ENCODE data around the gene KIF21B. TPM values are rescaled to one million over a fixed set of nuclear protein-coding genes. Genes with fewer than 3 reads are reported as not detected.

KIF21B gene, protein sequence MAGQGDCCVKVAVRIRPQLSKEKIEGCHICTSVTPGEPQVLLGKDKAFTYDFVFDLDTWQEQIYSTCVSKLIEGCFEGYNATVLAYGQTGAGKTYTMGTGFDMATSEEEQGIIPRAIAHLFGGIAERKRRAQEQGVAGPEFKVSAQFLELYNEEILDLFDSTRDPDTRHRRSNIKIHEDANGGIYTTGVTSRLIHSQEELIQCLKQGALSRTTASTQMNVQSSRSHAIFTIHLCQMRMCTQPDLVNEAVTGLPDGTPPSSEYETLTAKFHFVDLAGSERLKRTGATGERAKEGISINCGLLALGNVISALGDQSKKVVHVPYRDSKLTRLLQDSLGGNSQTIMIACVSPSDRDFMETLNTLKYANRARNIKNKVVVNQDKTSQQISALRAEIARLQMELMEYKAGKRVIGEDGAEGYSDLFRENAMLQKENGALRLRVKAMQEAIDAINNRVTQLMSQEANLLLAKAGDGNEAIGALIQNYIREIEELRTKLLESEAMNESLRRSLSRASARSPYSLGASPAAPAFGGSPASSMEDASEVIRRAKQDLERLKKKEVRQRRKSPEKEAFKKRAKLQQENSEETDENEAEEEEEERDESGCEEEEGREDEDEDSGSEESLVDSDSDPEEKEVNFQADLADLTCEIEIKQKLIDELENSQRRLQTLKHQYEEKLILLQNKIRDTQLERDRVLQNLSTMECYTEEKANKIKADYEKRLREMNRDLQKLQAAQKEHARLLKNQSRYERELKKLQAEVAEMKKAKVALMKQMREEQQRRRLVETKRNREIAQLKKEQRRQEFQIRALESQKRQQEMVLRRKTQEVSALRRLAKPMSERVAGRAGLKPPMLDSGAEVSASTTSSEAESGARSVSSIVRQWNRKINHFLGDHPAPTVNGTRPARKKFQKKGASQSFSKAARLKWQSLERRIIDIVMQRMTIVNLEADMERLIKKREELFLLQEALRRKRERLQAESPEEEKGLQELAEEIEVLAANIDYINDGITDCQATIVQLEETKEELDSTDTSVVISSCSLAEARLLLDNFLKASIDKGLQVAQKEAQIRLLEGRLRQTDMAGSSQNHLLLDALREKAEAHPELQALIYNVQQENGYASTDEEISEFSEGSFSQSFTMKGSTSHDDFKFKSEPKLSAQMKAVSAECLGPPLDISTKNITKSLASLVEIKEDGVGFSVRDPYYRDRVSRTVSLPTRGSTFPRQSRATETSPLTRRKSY (N-terminal part only)
- 0.90 and 1.0 TPM in 2 replicates for total RNA-seq

DNA sequence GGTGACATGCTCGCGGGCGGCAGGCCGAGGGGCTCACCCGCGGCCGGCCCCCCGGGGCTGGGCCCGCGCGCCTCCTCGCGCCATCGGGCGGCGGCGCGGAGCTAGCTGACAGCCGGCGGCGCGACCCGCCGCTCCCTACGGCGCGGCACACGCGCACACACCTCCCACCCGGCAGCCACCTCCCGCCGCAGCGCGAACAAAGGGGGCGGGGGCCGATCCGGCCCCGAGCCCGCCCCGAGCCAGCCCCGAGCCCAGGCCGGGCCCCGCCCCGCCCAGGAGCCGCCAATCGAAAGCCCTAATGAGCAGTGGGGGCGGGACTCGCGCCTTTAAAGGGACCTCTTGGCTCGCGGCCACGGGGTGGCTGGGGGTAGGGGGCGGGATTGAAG, at the start of gene KIF21B:
KIF21B (minus strand) TSS at position 198 of the 386 bp plus-strand sequence. CDS start 331 bp downstream, outside the sequence.

Other genes starting within 250 kb of the KIF21B start
- gene GPR25, start 150.7 kb downstream of the KIF21B start, total RNA-seq, result not detected in 2 replicates
- gene INAVA, start 128.8 kb downstream of the KIF21B start, total RNA-seq, result under 0.01 TPM in 2 replicates
- not detected in 2 replicates for gene CACNA1S, start 88.7 kb upstream of the KIF21B start, total RNA-seq
- not detected in 2 replicates for gene ASCL5, start 103.5 kb upstream of the KIF21B start, total RNA-seq
- 59.1 and 73.8 TPM in 2 replicates for gene TMEM9, start 130.8 kb upstream of the KIF21B start, total RNA-seq
- gene IGFN1, start 167.1 kb upstream of the KIF21B start, total RNA-seq, result not detected in 2 replicates